CD14-positive monocyte (primary cell): Measurements from ENCODE around the gene NUDCD3. TPM values are rescaled to one million over a fixed set of nuclear protein-coding genes. Genes with fewer than 3 reads are reported as not detected.

Experiments
- DNase-seq, 3 donors: peaks; one replicate each; pipeline ENCODE4 v3.0.0-alpha.2; 2011 to 2022
- H2AFZ ChIP-seq: 2 replicates; pipeline ENCODE4 v1.6.0; 2012; ENCODE audit warnings: mild to moderate bottlenecking, low read depth, low read length, inconsistent platforms; ENCODE audit not compliant: insufficient read depth, poor library complexity, severe bottlenecking
- H3K27ac ChIP-seq, 2 donors: 1 replicate in 1 of 2; 2 replicates in 1 of 2; pipeline ENCODE4 v1.5.1; 2012 to 2013; ENCODE audit warnings: low read length in 2 of 2, control low read depth in 1 of 2, inconsistent platforms in 1 of 2, low read depth in 1 of 2, mild to moderate bottlenecking in 1 of 2
- H3K27me3 ChIP-seq, 2 donors: one replicate each; pipeline versions ENCODE4 v1.6.0 to v1.6.1; 2011 to 2013; ENCODE audit warnings: low read length in 2 of 2; ENCODE audit not compliant: control insufficient read depth in 2 of 2, insufficient read depth in 2 of 2
- H3K36me3 ChIP-seq, 2 donors: replicated peaks in 1 of 2; 1 replicate in 1 of 2; 2 replicates in 1 of 2; pipeline versions ENCODE4 v1.5.1 to v1.6.1; 2012 to 2013; ENCODE audit warnings: low read length in 2 of 2, control low read depth in 1 of 2, inconsistent platforms in 1 of 2, mild to moderate bottlenecking in 1 of 2; ENCODE audit not compliant: insufficient read depth in 2 of 2, control insufficient read depth in 1 of 2
- H3K4me1 ChIP-seq, 2 donors: 1 replicate in 1 of 2; 2 replicates in 1 of 2; pipeline versions ENCODE4 v1.5.1 to v1.6.1; 2012 to 2013; ENCODE audit warnings: low read length in 2 of 2, control low read depth in 1 of 2, inconsistent platforms in 1 of 2, mild to moderate bottlenecking in 1 of 2, moderate library complexity in 1 of 2; ENCODE audit not compliant: insufficient read depth in 2 of 2, control insufficient read depth in 1 of 2
- H3K4me2 ChIP-seq: replicated peaks from 2 replicates; pipeline ENCODE3; 2012; ENCODE audit warnings: low read length, moderate library complexity, mild to moderate bottlenecking; ENCODE audit not compliant: poor library complexity, severe bottlenecking; ENCODE audit errors: extremely low read depth
- H3K4me3 ChIP-seq, 3 experiments: fragments of 200-600 bp in 1 of 3; sonication (generic) in 1 of 3; replicated peaks in 1 of 3; 1 replicate in 2 of 3; 2 replicates in 1 of 3; pipeline ENCODE4 v1.5.1; 2011 to 2013; ENCODE audit warnings: low read length in 3 of 3, mild to moderate bottlenecking in 3 of 3, control low read depth in 2 of 3, low read depth in 2 of 3, inconsistent platforms in 1 of 3, moderate library complexity in 1 of 3
- H3K79me2 ChIP-seq: 2 replicates; pipeline ENCODE4 v1.6.0; 2012; ENCODE audit warnings: mild to moderate bottlenecking, control low read depth, inconsistent platforms, low read length, moderate library complexity; ENCODE audit not compliant: insufficient read depth
- H3K9ac ChIP-seq: 2 replicates; pipeline ENCODE4 v1.6.0; 2017; ENCODE audit warnings: low read length, mild to moderate bottlenecking; ENCODE audit not compliant: insufficient read depth, poor library complexity, severe bottlenecking
- H3K9me3 ChIP-seq, 2 donors: replicated peaks in 1 of 2; 1 replicate in 1 of 2; 2 replicates in 1 of 2; pipeline versions ENCODE4 v1.5.1 to v1.6.1; 2012 to 2013; ENCODE audit warnings: low read length in 2 of 2, control low read depth in 1 of 2; ENCODE audit not compliant: control insufficient read depth in 1 of 2, insufficient read depth in 1 of 2
- H4K20me1 ChIP-seq: 2 replicates; pipeline ENCODE4 v1.6.0; 2012; ENCODE audit warnings: mild to moderate bottlenecking, low read length, control low read depth, moderate library complexity; ENCODE audit not compliant: insufficient read depth
- H3K27ac Mint-ChIP-seq, 7 donors: one replicate each; pipeline ENCODE4 v1.8.0; 2020; ENCODE audit warnings: mild to moderate bottlenecking in 7 of 7, mixed read lengths in 7 of 7, moderate library complexity in 6 of 7, inconsistent platforms in 2 of 7
- H3K27me3 Mint-ChIP-seq, 3 donors: one replicate each; pipeline ENCODE4 v1.8.0; 2021 to 2022; ENCODE audit warnings: low read depth in 3 of 3, mild to moderate bottlenecking in 3 of 3, mixed read lengths in 3 of 3, moderate library complexity in 3 of 3, inconsistent platforms in 1 of 3
- H3K36me3 Mint-ChIP-seq, 2 donors: one replicate each; pipeline ENCODE4 v1.8.0; 2020; ENCODE audit warnings: mixed read lengths in 2 of 2, inconsistent platforms in 1 of 2, mild to moderate bottlenecking in 1 of 2
- H3K4me1 Mint-ChIP-seq: one replicate; pipeline ENCODE4 v1.8.0; 2020; ENCODE audit warnings: mild to moderate bottlenecking, mixed read lengths
- H3K4me3 Mint-ChIP-seq, 2 donors: one replicate each; pipeline ENCODE4 v1.8.0; 2020; ENCODE audit warnings: mild to moderate bottlenecking in 2 of 2, mixed read lengths in 2 of 2, moderate library complexity in 1 of 2
- H3K9me3 Mint-ChIP-seq, 7 donors: one replicate each; pipeline ENCODE4 v1.8.0; 2020 to 2022; ENCODE audit warnings: mixed read lengths in 7 of 7, mild to moderate bottlenecking in 6 of 7, moderate library complexity in 6 of 7, inconsistent platforms in 2 of 7
- WGBS: methylation state at CpG from one replicate; pipeline ENCODE4 v1.1.5; 2013; ENCODE audit warnings: missing lambda C conversion rate; ENCODE audit not compliant: insufficient coverage; 5-methylcytosine and 5-hydroxymethylcytosine counted together
- intact Hi-C, 2 donors: fragments of 100-400 bp; cut with micrococcal nuclease; formaldehyde crosslinking; loops; one replicate each; pipeline versions ENCODE4 v1.15.0 to v1.15.1; 2023
- polyA plus RNA-seq, 3 donors: library from polyadenylated mRNA; depleted of rRNA in 1 of 3; unstranded in 2 of 3; stranded (reverse) in 1 of 3; fragments of 300-500 nt in 2 of 3; fragments of >200 nt in 1 of 3; fragmentation: Illumina TruSeq in 2 of 3; gene quantifications; 1 replicate in 2 of 3; 2 replicates in 1 of 3; pipeline ENCODE4 v1.2.3, GENCODE V29; 2012 to 2021
- TF ChIP-seq, protein P1 (sequence below): fragments of 200-600 bp; IDR thresholded peaks from one replicate; pipeline ENCODE4 v1.8.0; 2022; ENCODE audit warnings: antibody characterized with exemption, mild to moderate bottlenecking

Gene NUDCD3
- polyA plus RNA-seq, 3 donors, result 13.6 to 26.5 (median 21.6) TPM

DNA sequence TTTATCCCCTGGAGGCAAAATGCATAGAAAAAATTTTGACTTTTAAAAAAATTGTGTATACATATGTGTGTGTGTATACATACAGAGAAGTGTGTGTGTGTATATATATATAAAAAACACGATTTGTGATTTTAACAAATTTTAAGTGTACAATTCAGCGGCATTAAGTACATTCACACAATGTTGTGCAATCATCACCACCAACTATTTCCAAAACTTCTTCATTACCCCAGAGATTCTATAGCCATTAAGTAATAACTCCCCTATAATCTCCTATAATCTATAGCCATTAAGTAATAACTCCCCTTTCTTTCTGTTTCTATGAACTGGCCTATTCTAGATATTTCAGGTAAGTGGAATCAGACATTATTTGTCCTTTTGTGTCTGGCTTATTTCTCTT is 144.4 kb downstream of the NUDCD3 start:
- Histone ChIP-seq H3K9ac (no peak overlapping the region), H2AFZ (no peak overlapping the region), H3K36me3 (no peaks in the 10 kb centered on the region), H3K27me3 (peaks cover 0 to 5% of the 10 kb centered on the region in 2 donors), H3K4me3 (no peak overlapping the region), H3K4me2 (no peak overlapping the region), H3K27ac (no peak overlapping the region), H3K79me2 (no peaks in the 10 kb centered on the region), H3K9me3 (peaks cover under 1 to 6% of the 10 kb centered on the region in 2 donors), H4K20me1 (no peaks in the 10 kb centered on the region), H3K4me1 (no peaks in the 10 kb centered on the region)
- H3K4me1 Mint-ChIP-seq, result no peaks in the 10 kb centered on the region
- H3K4me3 Mint-ChIP-seq, result no peak overlapping the region
- intact Hi-C loops, result no loop called here
- DNase-seq, result no peak
- no peak overlapping the region for H3K27ac Mint-ChIP-seq
- peaks cover 0 to 13% (median 6%) of the 10 kb centered on the region in 7 donors for H3K9me3 Mint-ChIP-seq
- peaks cover 4 to 18% (median 5%) of the 10 kb centered on the region in 3 donors for H3K27me3 Mint-ChIP-seq
- WGBS, result no CpG with 5 or more reads among the region's 2 CpGs
- no peaks in the 10 kb centered on the region for H3K36me3 Mint-ChIP-seq
- TF ChIP-seq, protein P1, sequence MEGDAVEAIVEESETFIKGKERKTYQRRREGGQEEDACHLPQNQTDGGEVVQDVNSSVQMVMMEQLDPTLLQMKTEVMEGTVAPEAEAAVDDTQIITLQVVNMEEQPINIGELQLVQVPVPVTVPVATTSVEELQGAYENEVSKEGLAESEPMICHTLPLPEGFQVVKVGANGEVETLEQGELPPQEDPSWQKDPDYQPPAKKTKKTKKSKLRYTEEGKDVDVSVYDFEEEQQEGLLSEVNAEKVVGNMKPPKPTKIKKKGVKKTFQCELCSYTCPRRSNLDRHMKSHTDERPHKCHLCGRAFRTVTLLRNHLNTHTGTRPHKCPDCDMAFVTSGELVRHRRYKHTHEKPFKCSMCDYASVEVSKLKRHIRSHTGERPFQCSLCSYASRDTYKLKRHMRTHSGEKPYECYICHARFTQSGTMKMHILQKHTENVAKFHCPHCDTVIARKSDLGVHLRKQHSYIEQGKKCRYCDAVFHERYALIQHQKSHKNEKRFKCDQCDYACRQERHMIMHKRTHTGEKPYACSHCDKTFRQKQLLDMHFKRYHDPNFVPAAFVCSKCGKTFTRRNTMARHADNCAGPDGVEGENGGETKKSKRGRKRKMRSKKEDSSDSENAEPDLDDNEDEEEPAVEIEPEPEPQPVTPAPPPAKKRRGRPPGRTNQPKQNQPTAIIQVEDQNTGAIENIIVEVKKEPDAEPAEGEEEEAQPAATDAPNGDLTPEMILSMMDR, result no peak

DNA sequence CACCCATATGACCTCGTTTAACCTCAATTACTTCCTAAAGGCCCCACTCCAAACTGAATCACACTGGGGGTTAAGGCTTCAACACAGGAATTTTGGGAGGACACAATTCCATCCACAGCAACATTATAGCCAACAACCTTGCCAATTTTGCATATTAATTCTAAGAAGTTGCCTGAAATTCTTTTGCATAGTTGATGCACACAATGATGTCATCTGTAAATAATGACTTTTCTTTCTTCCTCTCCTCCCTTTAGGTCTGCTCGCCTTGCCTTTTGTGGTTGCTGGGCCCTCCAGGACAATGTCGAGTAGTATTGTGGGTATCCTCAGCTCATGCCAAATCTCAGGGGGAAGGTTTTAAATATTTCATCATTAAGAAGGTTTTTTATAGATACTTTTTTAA is 149.1 kb downstream of the NUDCD3 start:
- no peaks in the 10 kb centered on the region for H4K20me1 ChIP-seq
- Mint-ChIP-seq H3K27me3 (peaks cover 6 to 8% (median 6%) of the 10 kb centered on the region in 3 donors), H3K9me3 (peaks cover 0 to 11% (median 6%) of the 10 kb centered on the region in 7 donors), H3K27ac (no peak overlapping the region), H3K36me3 (no peaks in the 10 kb centered on the region), H3K4me3 (no peak overlapping the region), H3K4me1 (no peaks in the 10 kb centered on the region)
- WGBS, result no CpG with 5 or more reads among the region's 3 CpGs
- H2AFZ ChIP-seq, result no peak overlapping the region
- H3K9me3 ChIP-seq, result peaks cover 0 to 5% of the 10 kb centered on the region in 2 donors
- intact Hi-C loops, result no loop called here
- no peak overlapping the region for H3K4me3 ChIP-seq
- no peaks in the 10 kb centered on the region for H3K4me1 ChIP-seq
- no peaks in the 10 kb centered on the region for H3K79me2 ChIP-seq
- H3K27ac ChIP-seq, result no peak overlapping the region
- no peaks in the 10 kb centered on the region for H3K36me3 ChIP-seq
- no peak overlapping the region for H3K4me2 ChIP-seq
- TF ChIP-seq, protein P1, result no peak
- no peak for DNase-seq
- no peaks in the 10 kb centered on the region for H3K27me3 ChIP-seq
- H3K9ac ChIP-seq, result no peak overlapping the region
